Kidney epithelial cell (primary cell): ENCODE results near the gene LCMT1. TPM values are rescaled to one million over a fixed set of nuclear protein-coding genes. Genes with fewer than 3 reads are reported as not detected.
A peak's percentile ranks its signal among the peaks of the same experiment; 100 is the strongest.

Experiments used
- DNase-seq: peaks from one replicate; pipeline ENCODE4 v3.0.0-alpha.2; 2010; ENCODE audit warnings: low read depth
- H3K27me3 ChIP-seq: 2 replicates; pipeline ENCODE4 v1.6.0; 2011; ENCODE audit warnings: low read length; ENCODE audit not compliant: control insufficient read depth, insufficient read depth
- H3K36me3 ChIP-seq: 2 replicates; pipeline ENCODE4 v1.5.1; 2011; ENCODE audit warnings: low read length; ENCODE audit not compliant: control insufficient read depth, insufficient read depth
- H3K4me3 ChIP-seq: 2 replicates; pipeline ENCODE4 v1.5.1; 2011; ENCODE audit warnings: low read depth, mild to moderate bottlenecking, control low read depth, low read length
- total RNA-seq: library from RNA; depleted of rRNA; stranded (reverse); fragments of >200 nt; gene quantifications from 2 replicates; pipeline ENCODE4 v1.2.3, GENCODE V29; 2015
- TF ChIP-seq, protein P1 (sequence below): IDR thresholded peaks from 2 replicates; pipeline ENCODE4 v1.5.1; 2011; ENCODE audit warnings: mild to moderate bottlenecking, moderate library complexity, low read length, control low read depth, inconsistent platforms; ENCODE audit not compliant: insufficient read depth, poor library complexity, severe bottlenecking

The LCMT1 gene
- total RNA-seq, 1 donor from 2014 or later, result 55.2 TPM

DNA sequence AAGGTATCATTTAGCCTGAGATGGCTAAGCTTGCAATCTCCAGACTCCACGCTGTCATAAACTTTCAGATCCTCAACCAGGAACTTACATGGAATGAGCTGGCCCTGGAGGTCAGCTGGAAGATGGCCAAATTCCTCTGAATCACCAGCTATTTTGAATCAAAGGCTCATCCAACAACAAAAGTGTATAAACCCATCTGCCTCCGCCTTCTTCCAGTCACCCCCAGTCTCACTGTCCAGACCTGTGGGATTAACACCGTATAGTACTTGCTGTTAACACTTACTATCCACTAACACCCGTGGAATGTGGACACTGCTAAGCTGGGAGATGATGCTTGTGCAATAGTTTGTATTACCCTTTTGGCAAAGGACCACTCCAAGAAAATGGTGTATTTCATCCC lies 1.9 kb upstream of the LCMT1 start:
- Histone ChIP-seq H3K36me3 (no peaks in the 10 kb centered on the region), H3K27me3 (no peaks in the 10 kb centered on the region), H3K4me3 (no peak overlapping the region)
- DNase-seq, result peak; percentile 80
- TF ChIP-seq, protein P1, sequence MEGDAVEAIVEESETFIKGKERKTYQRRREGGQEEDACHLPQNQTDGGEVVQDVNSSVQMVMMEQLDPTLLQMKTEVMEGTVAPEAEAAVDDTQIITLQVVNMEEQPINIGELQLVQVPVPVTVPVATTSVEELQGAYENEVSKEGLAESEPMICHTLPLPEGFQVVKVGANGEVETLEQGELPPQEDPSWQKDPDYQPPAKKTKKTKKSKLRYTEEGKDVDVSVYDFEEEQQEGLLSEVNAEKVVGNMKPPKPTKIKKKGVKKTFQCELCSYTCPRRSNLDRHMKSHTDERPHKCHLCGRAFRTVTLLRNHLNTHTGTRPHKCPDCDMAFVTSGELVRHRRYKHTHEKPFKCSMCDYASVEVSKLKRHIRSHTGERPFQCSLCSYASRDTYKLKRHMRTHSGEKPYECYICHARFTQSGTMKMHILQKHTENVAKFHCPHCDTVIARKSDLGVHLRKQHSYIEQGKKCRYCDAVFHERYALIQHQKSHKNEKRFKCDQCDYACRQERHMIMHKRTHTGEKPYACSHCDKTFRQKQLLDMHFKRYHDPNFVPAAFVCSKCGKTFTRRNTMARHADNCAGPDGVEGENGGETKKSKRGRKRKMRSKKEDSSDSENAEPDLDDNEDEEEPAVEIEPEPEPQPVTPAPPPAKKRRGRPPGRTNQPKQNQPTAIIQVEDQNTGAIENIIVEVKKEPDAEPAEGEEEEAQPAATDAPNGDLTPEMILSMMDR, result no peak

DNA sequence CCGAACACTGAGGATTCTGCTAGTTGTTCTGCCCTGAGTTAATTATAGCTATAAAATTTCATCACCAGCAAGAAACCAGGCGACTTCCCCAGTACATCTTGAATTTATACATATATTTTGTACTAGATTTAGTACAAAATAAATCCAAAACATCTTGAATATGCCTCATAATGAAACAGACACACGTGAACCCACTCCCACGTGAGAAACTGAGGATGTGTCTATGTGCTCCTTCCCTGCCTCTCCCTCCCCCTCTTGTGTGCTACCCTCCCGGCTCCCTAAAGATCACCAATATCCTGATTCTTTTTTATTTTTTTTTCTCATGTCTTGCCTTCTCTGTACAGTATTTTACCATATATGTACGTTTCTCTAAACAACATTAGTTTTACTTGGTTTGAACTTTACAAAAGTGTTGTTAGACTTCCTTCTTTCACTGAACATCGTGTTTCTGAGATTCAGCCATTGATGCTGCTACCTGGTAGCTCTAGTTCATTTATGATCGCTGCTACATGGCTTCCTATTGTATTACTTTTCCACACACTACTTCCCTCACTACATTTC lies 1.1 kb upstream of the LCMT1 start:
- H3K4me3 ChIP-seq, result peak overlapping the region; percentile 96
- DNase-seq, result no peak
- TF ChIP-seq, protein P1, result no peak
- H3K27me3 ChIP-seq, result no peaks in the 10 kb centered on the region
- no peaks in the 10 kb centered on the region for H3K36me3 ChIP-seq

DNA sequence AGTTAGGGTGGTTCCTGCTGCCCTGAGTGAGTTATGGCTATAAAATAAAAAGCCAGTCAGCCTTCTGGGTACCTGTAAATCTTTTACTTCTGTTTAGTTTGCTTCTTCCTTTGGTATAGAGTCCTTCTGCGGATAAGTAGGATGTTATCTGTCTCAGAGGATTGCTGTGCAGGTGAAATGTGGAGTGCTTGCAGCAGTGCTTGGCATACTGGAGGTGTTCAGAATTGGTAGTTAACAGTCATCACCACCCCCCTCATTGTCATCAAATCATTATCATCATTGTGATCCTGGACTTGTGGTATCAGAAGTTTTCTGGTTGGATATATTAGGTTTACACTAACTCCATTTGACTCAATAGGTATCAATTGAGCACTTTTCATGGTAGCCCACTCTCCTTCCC lies 2.6 kb downstream of the LCMT1 start:
- no peaks in the 10 kb centered on the region for H3K27me3 ChIP-seq
- no peak for DNase-seq
- TF ChIP-seq, protein P1, result no peak
- no peak overlapping the region for H3K4me3 ChIP-seq
- no peaks in the 10 kb centered on the region for H3K36me3 ChIP-seq

DNA sequence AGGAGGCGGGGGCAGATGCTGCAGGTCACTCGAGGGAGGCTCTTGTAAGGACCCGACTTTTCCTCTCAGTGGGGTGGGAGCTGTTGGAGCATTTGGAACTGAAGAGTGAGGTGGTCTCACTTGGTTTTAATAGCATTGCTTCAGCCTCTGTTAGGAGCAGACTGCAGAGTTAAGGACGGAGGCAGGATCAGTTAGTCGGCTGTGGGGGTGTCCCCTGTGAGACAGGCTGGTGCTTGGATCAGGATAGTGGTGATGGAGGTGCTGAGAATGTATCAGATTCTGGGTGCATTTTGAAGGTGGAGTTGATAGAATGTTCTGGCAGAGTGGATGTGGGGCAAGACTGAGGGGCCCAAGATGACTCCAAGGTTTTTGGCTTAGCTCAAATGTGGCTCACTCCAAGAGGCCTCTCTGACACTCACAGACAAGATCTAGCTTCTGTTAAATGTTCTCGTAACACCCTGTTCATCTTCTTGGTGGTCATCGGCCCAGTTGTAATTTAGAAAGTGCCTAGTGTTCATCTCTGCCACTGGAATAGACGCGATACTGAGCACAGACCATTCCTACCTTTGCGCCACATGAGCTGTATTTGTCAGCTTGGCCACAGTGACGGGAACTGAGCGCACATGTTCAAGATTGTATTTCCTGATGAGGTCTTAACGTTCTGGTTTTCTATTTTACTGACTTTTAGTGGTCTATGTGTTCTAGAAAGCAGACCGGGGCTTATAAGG lies 7.5 kb downstream of the LCMT1 start:
- H3K27me3 ChIP-seq, result no peaks in the 10 kb centered on the region
- no peak for DNase-seq
- no peak overlapping the region for H3K4me3 ChIP-seq
- H3K36me3 ChIP-seq, result no peaks in the 10 kb centered on the region
- TF ChIP-seq, protein P1, result no peak

DNA sequence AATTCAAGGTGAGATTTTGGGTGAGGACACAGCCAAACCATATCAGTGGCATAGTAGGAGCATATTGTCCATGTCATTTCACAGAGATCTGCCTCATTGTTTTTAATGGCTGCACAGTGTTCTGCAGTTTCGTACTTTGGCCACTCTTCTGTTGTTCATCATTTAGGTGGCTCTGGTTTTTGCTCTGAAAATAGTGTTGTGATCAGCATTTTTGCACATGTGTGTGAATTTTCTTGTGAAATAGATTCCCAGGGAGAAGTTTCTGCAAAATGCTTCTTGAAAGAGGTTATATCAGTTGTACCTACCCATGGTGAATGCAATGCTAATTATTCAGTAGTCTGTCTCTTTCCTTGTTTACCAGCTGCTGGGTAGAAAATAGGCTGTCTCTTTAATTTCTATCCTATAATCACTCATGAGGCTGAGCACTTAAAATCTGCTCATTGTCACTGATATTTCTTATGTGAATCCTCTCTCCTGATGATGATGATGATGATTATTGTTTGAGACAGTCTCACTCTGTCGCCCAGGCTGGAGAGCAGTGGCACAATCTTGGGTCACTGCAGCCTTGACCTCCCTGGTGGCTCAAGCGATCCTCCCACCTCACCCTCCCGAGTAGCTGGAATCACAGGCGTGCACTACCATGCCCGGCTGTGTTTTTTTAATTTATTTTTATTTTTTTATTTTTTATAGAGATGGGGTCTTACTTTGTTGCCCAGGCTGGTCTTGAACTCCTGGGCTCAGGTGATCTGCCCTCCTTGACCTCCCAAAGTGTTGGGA lies 10.5 kb downstream of the LCMT1 start:
- no peak for DNase-seq
- H3K36me3 ChIP-seq, result no peaks in the 10 kb centered on the region
- TF ChIP-seq, protein P1, result no peak

More for the DNA sequence above, 10.5 kb downstream of the LCMT1 start:
- H3K4me3 ChIP-seq, result no peak overlapping the region
- no peaks in the 10 kb centered on the region for H3K27me3 ChIP-seq
